Colonic mucosa (tissue), 4 donors: Measurements from ENCODE around the gene ENO2. TPM values are rescaled to one million over a fixed set of nuclear protein-coding genes. Genes with fewer than 3 reads are reported as not detected.
"Not testable (repeated sequence)": the region's sequence is repeated elsewhere in the genome, so short reads cannot be mapped to it uniquely, and the experiment has no call there.

Experiments used
- DNase-seq: peaks from one replicate; pipeline ENCODE4 v3.0.0-alpha.2; 2020
- H3K27ac ChIP-seq: fragments of 200-600 bp; one replicate; pipeline ENCODE4 v1.8.0; 2021
- H3K27me3 ChIP-seq: fragments of 200-600 bp; one replicate; pipeline ENCODE4 v1.8.0; 2021
- H3K36me3 ChIP-seq: fragments of 200-600 bp; one replicate; pipeline ENCODE4 v1.8.0; 2021
- H3K4me1 ChIP-seq: fragments of 200-600 bp; one replicate; pipeline ENCODE4 v1.8.0; 2021; ENCODE audit warnings: mild to moderate bottlenecking
- H3K4me3 ChIP-seq: fragments of 200-600 bp; one replicate; pipeline ENCODE4 v1.8.0; 2021
- H3K9ac ChIP-seq, 2 donors: one replicate each; pipeline ENCODE4 v1.7.0; 2013; ENCODE audit warnings: control low read depth in 2 of 2, low read depth in 2 of 2, low read length in 2 of 2
- H3K9me3 ChIP-seq: fragments of 200-600 bp; one replicate; pipeline ENCODE4 v1.8.0; 2021
- intact Hi-C: fragments of 100-400 bp; cut with DNase I; formaldehyde crosslinking; loops from one replicate; pipeline ENCODE4 v1.14.1; 2022
- total RNA-seq, 2 donors: library from RNA; stranded (reverse); fragmentation: NEBNext Ultra II Directional in 1 of 2; extraction: Animal tissue kit (Norgen Biotek cat#: 25700) in 1 of 2; gene quantifications; one replicate each; pipeline ENCODE4 v1.2.1, GENCODE V29; 2021
- TF ChIP-seq, protein P1 (sequence below): fragments of 200-600 bp; IDR thresholded peaks from one replicate; pipeline ENCODE4 v1.8.0; 2022; ENCODE audit warnings: antibody characterized with exemption, mild to moderate bottlenecking
- donor health status: healthy.
- donor health status: DM: no; HTN: no; CAD: no.
- donor health status: DM: no; HTN: no; CAD: no.

ENO2 gene
- total RNA-seq, 2 donors from 2014 or later = 7.6 to 15.7 TPM

- TF ChIP-seq, protein P1, sequence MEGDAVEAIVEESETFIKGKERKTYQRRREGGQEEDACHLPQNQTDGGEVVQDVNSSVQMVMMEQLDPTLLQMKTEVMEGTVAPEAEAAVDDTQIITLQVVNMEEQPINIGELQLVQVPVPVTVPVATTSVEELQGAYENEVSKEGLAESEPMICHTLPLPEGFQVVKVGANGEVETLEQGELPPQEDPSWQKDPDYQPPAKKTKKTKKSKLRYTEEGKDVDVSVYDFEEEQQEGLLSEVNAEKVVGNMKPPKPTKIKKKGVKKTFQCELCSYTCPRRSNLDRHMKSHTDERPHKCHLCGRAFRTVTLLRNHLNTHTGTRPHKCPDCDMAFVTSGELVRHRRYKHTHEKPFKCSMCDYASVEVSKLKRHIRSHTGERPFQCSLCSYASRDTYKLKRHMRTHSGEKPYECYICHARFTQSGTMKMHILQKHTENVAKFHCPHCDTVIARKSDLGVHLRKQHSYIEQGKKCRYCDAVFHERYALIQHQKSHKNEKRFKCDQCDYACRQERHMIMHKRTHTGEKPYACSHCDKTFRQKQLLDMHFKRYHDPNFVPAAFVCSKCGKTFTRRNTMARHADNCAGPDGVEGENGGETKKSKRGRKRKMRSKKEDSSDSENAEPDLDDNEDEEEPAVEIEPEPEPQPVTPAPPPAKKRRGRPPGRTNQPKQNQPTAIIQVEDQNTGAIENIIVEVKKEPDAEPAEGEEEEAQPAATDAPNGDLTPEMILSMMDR = peak; percentile 99
- Histone ChIP-seq H3K27me3 (no peaks in the 10 kb centered on the region), H3K9ac (peak overlapping the region; percentile 81 to 95), H3K4me1 (peaks cover 19% of the 10 kb centered on the region), H3K36me3 (peaks cover 12% of the 10 kb centered on the region), H3K9me3 (no peaks in the 10 kb centered on the region), H3K4me3 (peak overlapping the region; percentile 80), H3K27ac (peak overlapping the region; percentile 77)
- peak; percentile 93 for DNase-seq
- intact Hi-C loops = no loop called here
These were observed 42.0 kb upstream of the ENO2 start for GRCh38 chr12:6872073-6873048.

- Histone ChIP-seq H3K36me3 (peaks cover 12% of the 10 kb centered on the region), H3K27ac (peak within 1 kb of the TSS; percentile 77), H3K4me1 (peaks cover 19% of the 10 kb centered on the region), H3K9me3 (no peaks in the 10 kb centered on the region), H3K9ac (peak within 1 kb of the TSS; percentile 81 to 95), H3K27me3 (no peaks in the 10 kb centered on the region), H3K4me3 (peak within 1 kb of the TSS; percentile 80)
- DNase-seq = peak; percentile 99
- intact Hi-C loops = no loop called here
- TF ChIP-seq, protein P1 = no peak
These were observed 41.0 kb upstream of the ENO2 start, which contains the start of gene SPSB2 for GRCh38 chr12:6873094-6874014. Gene SPSB2, minus strand, starts transcription at chr12:6873303. Its CDS starts 402 bp downstream, at chr12:6872901.

GRCh38 chr12:6874015-6874368, 40.4 kb upstream of the ENO2 start:
- H3K27me3 ChIP-seq, H3K9me3 ChIP-seq, intact Hi-C loops, DNase-seq: not testable (repeated sequence)
- H3K4me3 ChIP-seq = peak overlapping the region; percentile 80
- H3K9ac ChIP-seq = peak overlapping the region; percentile 57 to 88
- peaks cover 12% of the 10 kb centered on the region for H3K36me3 ChIP-seq
- H3K27ac ChIP-seq = peak overlapping the region; percentile 77
- H3K4me1 ChIP-seq = peaks cover 15% of the 10 kb centered on the region

GRCh38 chr12:6879824-6880223, 34.6 kb upstream of the ENO2 start:
- H3K27me3 ChIP-seq, H3K27ac ChIP-seq, DNase-seq, H3K36me3 ChIP-seq, H3K4me1 ChIP-seq, H3K9me3 ChIP-seq, H3K9ac ChIP-seq, H3K4me3 ChIP-seq, intact Hi-C loops: not testable (repeated sequence)

GRCh38 chr12:6883252-6883651, 31.1 kb upstream of the ENO2 start:
- Histone ChIP-seq H3K9me3 (no peaks in the 10 kb centered on the region), H3K4me1 (no peaks in the 10 kb centered on the region), H3K4me3 (no peak overlapping the region), H3K9ac (no peak overlapping the region), H3K27me3 (no peaks in the 10 kb centered on the region), H3K27ac (no peak overlapping the region), H3K36me3 (no peaks in the 10 kb centered on the region)
- no peak for DNase-seq
- TF ChIP-seq, protein P1 = no peak
- intact Hi-C loops = no loop called here

GRCh38 chr12:6883683-6884082, 30.7 kb upstream of the ENO2 start:
- no peak for DNase-seq
- Histone ChIP-seq H3K27me3 (no peaks in the 10 kb centered on the region), H3K9ac (no peak overlapping the region), H3K4me1 (no peaks in the 10 kb centered on the region), H3K27ac (no peak overlapping the region), H3K9me3 (no peaks in the 10 kb centered on the region), H3K4me3 (no peak overlapping the region), H3K36me3 (no peaks in the 10 kb centered on the region)
- intact Hi-C loops = no loop called here
- TF ChIP-seq, protein P1 = no peak
